MCF 10A (cell line): ENCODE data around the gene ST8SIA1. TPM values are rescaled to one million over a fixed set of nuclear protein-coding genes. Genes with fewer than 3 reads are reported as not detected.

Experiments used
- BruUV-seq: library from RNA; stranded (reverse); fragments of 400-500 nt; replicated peaks from 2 replicates; lab custom pipeline; 2021; lab: Mats Ljungman, UMichigan
- CTCF ChIA-PET: fragments of 300-600 bp; sonication (Branson Sonifier 250); formaldehyde crosslinking; extraction: SDS; loops from one replicate; lab custom pipeline; 2021; ENCODE audit warnings: antibody characterized with exemption, inconsistent platforms; lab: Yijun Ruan, JAX
- POLR2A ChIA-PET: fragments of 300-600, 350-650 bp; sonication (Branson Sonifier 250); formaldehyde crosslinking; extraction: SDS; loops from one replicate; lab custom pipeline; 2020; ENCODE audit warnings: antibody characterized with exemption, inconsistent platforms; lab: Yijun Ruan, JAX
- DNase-seq: peaks from one replicate; pipeline ENCODE4 v3.0.0-alpha.2; 2018; ENCODE audit not compliant: unreplicated experiment
- H3K27ac Mint-ChIP-seq: one replicate; pipeline ENCODE4 v1.8.0; 2022; ENCODE audit warnings: mild to moderate bottlenecking, low read depth, mixed read lengths; ENCODE audit not compliant: unreplicated experiment
- H3K27me3 Mint-ChIP-seq: one replicate; pipeline ENCODE4 v1.8.0; 2022; ENCODE audit warnings: mixed read lengths; ENCODE audit not compliant: insufficient read depth, unreplicated experiment
- H3K36me3 Mint-ChIP-seq: one replicate; pipeline ENCODE4 v1.8.0; 2022; ENCODE audit warnings: mild to moderate bottlenecking, moderate library complexity, mixed read lengths; ENCODE audit not compliant: insufficient read depth, unreplicated experiment
- H3K4me1 Mint-ChIP-seq: one replicate; pipeline ENCODE4 v1.8.0; 2022; ENCODE audit warnings: mixed read lengths; ENCODE audit not compliant: insufficient read depth, unreplicated experiment
- H3K4me3 Mint-ChIP-seq: one replicate; pipeline ENCODE4 v1.8.0; 2022; ENCODE audit warnings: mild to moderate bottlenecking, moderate library complexity, mixed read lengths; ENCODE audit not compliant: unreplicated experiment
- H3K9me3 Mint-ChIP-seq: one replicate; pipeline ENCODE4 v1.8.0; 2022; ENCODE audit warnings: mixed read lengths; ENCODE audit not compliant: unreplicated experiment
- CTCF ChIP-seq: fragments of 200-600 bp; IDR thresholded peaks from one replicate; pipeline ENCODE4 v1.8.0; 2022; ENCODE audit warnings: antibody characterized with exemption, mild to moderate bottlenecking; ENCODE audit not compliant: unreplicated experiment
- intact Hi-C: fragments of 100-400 bp; cut with micrococcal nuclease; formaldehyde crosslinking; loops from 2 replicates; pipeline ENCODE4 v1.14.1; 2022
- total RNA-seq: library from RNA; stranded (reverse); gene quantifications from 2 replicates; pipeline ENCODE4 v1.2.3, GENCODE V29; 2022

ST8SIA1 gene
- total RNA-seq, 1 experiment from 2014 or later: 3.8 TPM

- no peak for TF ChIP-seq CTCF
- no TSS peak for BruUV-seq
- no peak overlapping the region for H3K27ac Mint-ChIP-seq
- peaks cover under 1% of the 10 kb centered on the region for H3K36me3 Mint-ChIP-seq
- no peak for DNase-seq
- H3K4me1 Mint-ChIP-seq: no peaks in the 10 kb centered on the region
- intact Hi-C loops: no loop called here
- CTCF ChIA-PET: no interaction called here
- POLR2A ChIA-PET: interaction anchor here (1.0 kb wide), 1 partner anchor 21 kb away, joined by 3 read pairs; no protein-coding TSS in a partner anchor
- no peaks in the 10 kb centered on the region for H3K27me3 Mint-ChIP-seq
- H3K9me3 Mint-ChIP-seq: peaks cover 19% of the 10 kb centered on the region
- no peak overlapping the region for H3K4me3 Mint-ChIP-seq
These were observed 133.4 kb downstream of the ST8SIA1 start for GRCh38 chr12:22201101-22201500.

- no TSS peak for BruUV-seq
- H3K9me3 Mint-ChIP-seq: no peaks in the 10 kb centered on the region
- no peak for TF ChIP-seq CTCF
- POLR2A ChIA-PET: interaction anchor here (0.7 kb wide), 1 partner anchor 37 kb away, joined by 3 read pairs; no protein-coding TSS in a partner anchor
- H3K36me3 Mint-ChIP-seq: no peaks in the 10 kb centered on the region
- no peak for DNase-seq
- H3K27ac Mint-ChIP-seq: no peak overlapping the region
- no peak overlapping the region for H3K4me3 Mint-ChIP-seq
- no peaks in the 10 kb centered on the region for H3K4me1 Mint-ChIP-seq
- CTCF ChIA-PET: interaction anchor here (0.5 to 1.8 kb wide), 2 partner anchors 47 to 139 kb away, joined by 3 to 7 read pairs; no protein-coding TSS in a partner anchor
- intact Hi-C loops: loop anchor here (10.0 kb wide), 1 partner anchor 249 kb away; no protein-coding TSS in a partner anchor
- H3K27me3 Mint-ChIP-seq: no peaks in the 10 kb centered on the region
These were observed 138.3 kb downstream of the ST8SIA1 start for GRCh38 chr12:22196236-22196635.

GRCh38 chr12:22190969-22191368 lies 143.5 kb downstream of the ST8SIA1 start:
- no TSS peak for BruUV-seq
- POLR2A ChIA-PET: interaction anchor here (0.7 to 1.2 kb wide), 2 partner anchors 14 to 17 kb away, joined by 3 to 4 read pairs; no protein-coding TSS in a partner anchor
- intact Hi-C loops: loop anchor here (1.0 to 10.0 kb wide), 2 partner anchors 144 to 254 kb away; no protein-coding TSS in a partner anchor
- TF ChIP-seq CTCF: no peak
- Mint-ChIP-seq H3K27me3 (no peaks in the 10 kb centered on the region), H3K4me1 (no peaks in the 10 kb centered on the region), H3K4me3 (no peak overlapping the region), H3K36me3 (no peaks in the 10 kb centered on the region), H3K27ac (no peak overlapping the region), H3K9me3 (no peaks in the 10 kb centered on the region)
- CTCF ChIA-PET: interaction anchor here (0.7 to 1.4 kb wide), 3 partner anchors 108 to 400 kb away, joined by 3 to 12 read pairs (median 5); no protein-coding TSS in a partner anchor
- no peak for DNase-seq

- BruUV-seq: no TSS peak
- H3K27me3 Mint-ChIP-seq: no peaks in the 10 kb centered on the region
- ChIA-PET CTCF (no interaction called here), POLR2A (no interaction called here)
- no peak overlapping the region for H3K4me3 Mint-ChIP-seq
- no peak for TF ChIP-seq CTCF
- H3K4me1 Mint-ChIP-seq: no peaks in the 10 kb centered on the region
- H3K9me3 Mint-ChIP-seq: no peaks in the 10 kb centered on the region
- DNase-seq: no peak
- no peak overlapping the region for H3K27ac Mint-ChIP-seq
- H3K36me3 Mint-ChIP-seq: no peaks in the 10 kb centered on the region
- intact Hi-C loops: no loop called here
These were observed 146.1 kb downstream of the ST8SIA1 start for GRCh38 chr12:22188431-22188830.
